Activated B cell treated with CpG ODN at 0.5 μM for 24 hours (primary cell): ENCODE measurements around the gene PRADC1. TPM values are rescaled to one million over a fixed set of nuclear protein-coding genes. Genes with fewer than 3 reads are reported as not detected.

Experiments
- ATAC-seq: fragments of 200-7000 bp; cut with Tn5 transposase; one replicate; pipeline ENCODE4 v1.10.0; 2021; ENCODE audit warnings: low read depth, mild to moderate bottlenecking, moderate library complexity
- CTCF ChIA-PET: fragments of 350-600 bp; sonication (Branson Sonifier 250); formaldehyde crosslinking; loops from one replicate; lab custom pipeline; 2021; ENCODE audit warnings: antibody characterized with exemption; lab: Charles Lee
- POLR2A ChIA-PET: fragments of 350-600 bp; sonication (Branson Sonifier 250); formaldehyde crosslinking; loops from one replicate; lab custom pipeline; 2021; ENCODE audit warnings: antibody characterized with exemption; lab: Charles Lee
- DNase-seq: peaks from one replicate; pipeline ENCODE4 v3.0.0; 2022
- H3K27ac Mint-ChIP-seq: one replicate; pipeline ENCODE4 v1.8.0; 2020; ENCODE audit warnings: mixed read lengths
- H3K27me3 Mint-ChIP-seq: one replicate; pipeline ENCODE4 v1.8.0; 2021; ENCODE audit warnings: mixed read lengths
- H3K36me3 Mint-ChIP-seq: one replicate; pipeline ENCODE4 v1.8.0; 2021; ENCODE audit warnings: low read depth, mixed read lengths
- H3K4me1 Mint-ChIP-seq: one replicate; pipeline ENCODE4 v1.8.0; 2021; ENCODE audit warnings: mixed read lengths
- H3K4me3 Mint-ChIP-seq: one replicate; pipeline ENCODE4 v1.8.0; 2020; ENCODE audit warnings: mild to moderate bottlenecking, mixed read lengths
- H3K9me3 Mint-ChIP-seq: one replicate; pipeline ENCODE4 v1.8.0; 2020; ENCODE audit warnings: mixed read lengths
- CTCF ChIP-seq: fragments of 200-600 bp; IDR thresholded peaks from one replicate; pipeline ENCODE4 v1.8.0; 2022; ENCODE audit warnings: antibody characterized with exemption, mild to moderate bottlenecking
- intact Hi-C: fragments of 100-400 bp; cut with micrococcal nuclease; formaldehyde crosslinking; loops from one replicate; pipeline ENCODE4 v1.15.1; 2024
- total RNA-seq: library from RNA; stranded (reverse); gene quantifications from 2 replicates; pipeline ENCODE4 v1.2.3, GENCODE V29; 2022

PRADC1 gene
- total RNA-seq, 1 donor from 2014 or later: 4.6 TPM

- Mint-ChIP-seq H3K36me3 (peaks cover 69% of the 10 kb centered on the region), H3K9me3 (no peaks in the 10 kb centered on the region), H3K4me1 (no peaks in the 10 kb centered on the region), H3K27me3 (no peaks in the 10 kb centered on the region), H3K4me3 (no peak overlapping the region), H3K27ac (no peak overlapping the region)
- ChIA-PET POLR2A (interaction anchor here (1.2 kb wide), 1 partner anchor 19 kb away, joined by 3 read pairs; the partner anchor contains the start of gene CCT7), CTCF (interaction anchor here (1.4 kb wide), 1 partner anchor 37 kb away, joined by 5 read pairs; no protein-coding TSS in a partner anchor)
- intact Hi-C loops: loop anchor here (5.0 kb wide), 1 partner anchor 39 kb away; the partner anchor contains the start of gene EGR4
- DNase-seq (no peak), ATAC-seq (no peak)
- no peak for TF ChIP-seq CTCF
These were observed 20.4 kb upstream of the PRADC1 start for GRCh38 chr2:73253400-73253799.

- TF ChIP-seq CTCF: no peak
- Mint-ChIP-seq H3K9me3 (no peaks in the 10 kb centered on the region), H3K27me3 (no peaks in the 10 kb centered on the region), H3K4me3 (no peak overlapping the region), H3K36me3 (peaks cover 77% of the 10 kb centered on the region), H3K4me1 (no peaks in the 10 kb centered on the region), H3K27ac (no peak overlapping the region)
- DNase-seq: no peak
- ChIA-PET POLR2A (no interaction called here), CTCF (no interaction called here)
- intact Hi-C loops: loop anchor here (5.0 kb wide), 1 partner anchor 40 kb away; the partner anchor contains the start of gene EGR4
- ATAC-seq: no peak
These were observed 19.4 kb upstream of the PRADC1 start for GRCh38 chr2:73252238-73253027.

- H3K36me3 Mint-ChIP-seq: peaks cover 90% of the 10 kb centered on the region
- H3K27me3 Mint-ChIP-seq: no peaks in the 10 kb centered on the region
- ChIA-PET CTCF (no interaction called here), POLR2A (interaction anchor here (1.6 kb wide), 1 partner anchor 18 kb away, joined by 5 read pairs; the partner anchor contains the start of gene CCT7)
- intact Hi-C loops: loop anchor here (5.0 kb wide), 1 partner anchor 41 kb away; the partner anchor contains the start of gene EGR4
- H3K4me1 Mint-ChIP-seq: no peaks in the 10 kb centered on the region
- no peaks in the 10 kb centered on the region for H3K9me3 Mint-ChIP-seq
- ATAC-seq: no peak
- H3K27ac Mint-ChIP-seq: no peak overlapping the region
- no peak overlapping the region for H3K4me3 Mint-ChIP-seq
- no peak for DNase-seq
- no peak for TF ChIP-seq CTCF
These were observed 18.1 kb upstream of the PRADC1 start for GRCh38 chr2:73250872-73251846.

- Mint-ChIP-seq H3K27ac (no peak overlapping the region), H3K4me3 (no peak overlapping the region), H3K36me3 (peaks cover 98% of the 10 kb centered on the region), H3K27me3 (no peaks in the 10 kb centered on the region), H3K4me1 (no peaks in the 10 kb centered on the region), H3K9me3 (no peaks in the 10 kb centered on the region)
- intact Hi-C loops: loop anchor here (5.0 kb wide), 1 partner anchor 43 kb away; the partner anchor contains the start of gene EGR4
- no peak for ATAC-seq
- CTCF ChIA-PET: no interaction called here
- TF ChIP-seq CTCF: no peak
- DNase-seq: no peak
- POLR2A ChIA-PET: interaction anchor here (0.7 to 1.6 kb wide), 2 partner anchors 16 to 1000 kb away, joined by 3 to 5 read pairs; partner anchors contain the start of gene CCT7
These were observed 16.6 kb upstream of the PRADC1 start for GRCh38 chr2:73249636-73250035.
